Suprapubic skin (tissue), 4 donors: ENCODE results near the gene KIF4A. TPM values are rescaled to one million over a fixed set of nuclear protein-coding genes. Genes with fewer than 3 reads are reported as not detected.
"Not testable (repeated sequence)": the region's sequence is repeated elsewhere in the genome, so short reads cannot be mapped to it uniquely, and the experiment has no call there.

Experiments used
- DNase-seq, 2 donors: peaks; one replicate each; pipeline ENCODE4 v3.0.0-alpha.2; 2019; ENCODE audit warnings: low spot score in 2 of 2
- H3K27ac ChIP-seq: fragments of 200-600 bp; sonication (generic); one replicate; pipeline ENCODE4 v1.5.1; 2019
- H3K27me3 ChIP-seq: fragments of 200-600 bp; sonication (generic); one replicate; pipeline ENCODE4 v1.5.1; 2019
- H3K36me3 ChIP-seq: fragments of 200-600 bp; sonication (generic); one replicate; pipeline ENCODE4 v1.5.1; 2019
- H3K4me1 ChIP-seq: fragments of 200-600 bp; sonication (generic); one replicate; pipeline ENCODE4 v1.5.1; 2019
- H3K4me3 ChIP-seq: fragments of 200-600 bp; sonication (generic); one replicate; pipeline ENCODE4 v1.5.1; 2019; ENCODE audit warnings: mild to moderate bottlenecking
- H3K9me3 ChIP-seq: fragments of 200-600 bp; sonication (generic); one replicate; pipeline ENCODE4 v1.5.1; 2019
- EP300 ChIP-seq: sonication (generic); formaldehyde crosslinking; IDR thresholded peaks from one replicate; pipeline ENCODE4 v1.6.1; 2017; ENCODE audit warnings: antibody characterized with exemption
- POLR2A ChIP-seq, 2 donors: fragments of 450-650 bp; IDR thresholded peaks; one replicate each; pipeline ENCODE4 v1.6.1; 2017; ENCODE audit warnings: antibody characterized with exemption in 2 of 2, mild to moderate bottlenecking in 2 of 2, moderate library complexity in 2 of 2
- POLR2AphosphoS5 ChIP-seq, 3 donors: sonication (generic); formaldehyde crosslinking; IDR thresholded peaks; one replicate each; pipeline ENCODE4 v1.6.1; 2017; ENCODE audit warnings: antibody characterized with exemption in 3 of 3
- WGBS: methylation state at CpG from one replicate; pipeline ENCODE4 v1.1.5; 2018; 5-methylcytosine and 5-hydroxymethylcytosine counted together
- total RNA-seq, 4 donors: library from RNA; depleted of rRNA; stranded (reverse); fragments of >200 nt; gene quantifications; one replicate each; pipeline ENCODE4 v1.1.0, GENCODE V29; 2016
- TF ChIP-seq, protein P1 (sequence below), 2 donors: fragments of 200-600 bp in 1 of 2; fragments of 450-650 bp in 1 of 2; sonication (generic) in 1 of 2; IDR thresholded peaks; one replicate each; pipeline ENCODE4 v1.5.1; 2016 to 2019; ENCODE audit warnings: antibody characterized with exemption in 2 of 2, mild to moderate bottlenecking in 1 of 2, moderate library complexity in 1 of 2

KIF4A gene
- total RNA-seq, 4 donors from 2014 or later = 1.4 to 2.3 (median 1.9) TPM

DNA sequence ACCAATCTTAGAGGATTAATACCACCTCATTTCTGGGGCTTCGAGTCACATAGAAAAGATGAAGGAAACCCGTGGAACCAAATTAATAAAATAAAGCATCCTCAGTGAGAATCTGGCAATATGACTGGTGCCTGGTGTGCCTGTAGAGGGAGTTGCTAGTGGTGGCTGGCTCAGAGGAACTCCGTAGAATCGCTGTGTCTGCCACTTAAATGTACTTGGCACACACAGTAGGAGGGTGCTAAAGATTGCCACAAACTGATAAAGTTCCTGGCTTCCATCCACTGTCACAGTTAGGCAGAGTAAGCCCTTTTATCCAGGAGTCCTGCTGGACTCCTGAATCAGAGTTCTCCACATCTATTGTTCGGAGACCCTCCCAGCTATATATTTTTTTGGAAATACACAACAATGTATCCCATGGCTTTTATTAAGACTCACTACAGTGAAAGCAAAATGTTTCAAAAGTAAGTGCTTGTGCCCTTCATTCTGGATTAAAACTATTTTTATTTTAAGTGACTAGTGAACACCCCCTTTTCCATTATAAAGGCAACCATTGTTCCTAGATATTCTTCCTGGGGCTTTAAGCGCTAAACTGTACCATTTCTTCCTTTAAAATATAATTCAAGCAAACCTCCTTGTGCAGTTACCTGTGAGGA lies 56.6 kb downstream of the KIF4A start:
- no peaks in the 10 kb centered on the region for H3K9me3 ChIP-seq
- 73% methylated on average over 6 of the region's 6 CpGs for WGBS
- no peaks in the 10 kb centered on the region for H3K36me3 ChIP-seq
- no peak for TF ChIP-seq POLR2AphosphoS5 (IDR thresholded peaks at IDR 0.05)
- TF ChIP-seq, protein P1, sequence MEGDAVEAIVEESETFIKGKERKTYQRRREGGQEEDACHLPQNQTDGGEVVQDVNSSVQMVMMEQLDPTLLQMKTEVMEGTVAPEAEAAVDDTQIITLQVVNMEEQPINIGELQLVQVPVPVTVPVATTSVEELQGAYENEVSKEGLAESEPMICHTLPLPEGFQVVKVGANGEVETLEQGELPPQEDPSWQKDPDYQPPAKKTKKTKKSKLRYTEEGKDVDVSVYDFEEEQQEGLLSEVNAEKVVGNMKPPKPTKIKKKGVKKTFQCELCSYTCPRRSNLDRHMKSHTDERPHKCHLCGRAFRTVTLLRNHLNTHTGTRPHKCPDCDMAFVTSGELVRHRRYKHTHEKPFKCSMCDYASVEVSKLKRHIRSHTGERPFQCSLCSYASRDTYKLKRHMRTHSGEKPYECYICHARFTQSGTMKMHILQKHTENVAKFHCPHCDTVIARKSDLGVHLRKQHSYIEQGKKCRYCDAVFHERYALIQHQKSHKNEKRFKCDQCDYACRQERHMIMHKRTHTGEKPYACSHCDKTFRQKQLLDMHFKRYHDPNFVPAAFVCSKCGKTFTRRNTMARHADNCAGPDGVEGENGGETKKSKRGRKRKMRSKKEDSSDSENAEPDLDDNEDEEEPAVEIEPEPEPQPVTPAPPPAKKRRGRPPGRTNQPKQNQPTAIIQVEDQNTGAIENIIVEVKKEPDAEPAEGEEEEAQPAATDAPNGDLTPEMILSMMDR (IDR thresholded peaks at IDR 0.05) = no peak
- TF ChIP-seq EP300 = no peak
- TF ChIP-seq POLR2A (IDR thresholded peaks at IDR 0.05) = no peak
- H3K27ac ChIP-seq = no peak overlapping the region
- H3K27me3 ChIP-seq = no peaks in the 10 kb centered on the region
- no peak for DNase-seq
- no peaks in the 10 kb centered on the region for H3K4me1 ChIP-seq
- no peak overlapping the region for H3K4me3 ChIP-seq

DNA sequence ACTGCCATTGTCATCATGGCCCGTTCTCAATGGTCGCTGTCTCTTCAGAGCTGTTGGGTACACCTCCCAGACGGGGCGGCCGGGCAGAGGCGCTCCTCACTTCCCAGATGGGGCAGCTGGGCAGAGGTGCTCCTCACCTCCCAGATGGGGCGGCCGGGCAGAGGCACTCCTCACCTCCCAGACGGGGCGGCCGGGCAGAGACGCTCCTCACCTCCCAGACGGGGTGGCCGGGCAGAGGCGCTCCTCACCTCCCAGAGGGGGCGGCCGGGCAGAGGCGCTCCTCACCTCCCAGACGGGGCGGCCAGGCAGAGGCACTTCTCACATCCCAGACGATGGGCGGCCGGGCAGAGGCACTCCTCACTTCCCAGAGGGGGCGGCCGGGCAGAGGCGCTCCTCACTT lies 58.9 kb downstream of the KIF4A start:
- not testable (repeated sequence) for H3K4me3 ChIP-seq, H3K27me3 ChIP-seq, H3K9me3 ChIP-seq, H3K27ac ChIP-seq, DNase-seq, H3K4me1 ChIP-seq, H3K36me3 ChIP-seq
- WGBS = 90% methylated on average over 13 of the region's 26 CpGs

DNA sequence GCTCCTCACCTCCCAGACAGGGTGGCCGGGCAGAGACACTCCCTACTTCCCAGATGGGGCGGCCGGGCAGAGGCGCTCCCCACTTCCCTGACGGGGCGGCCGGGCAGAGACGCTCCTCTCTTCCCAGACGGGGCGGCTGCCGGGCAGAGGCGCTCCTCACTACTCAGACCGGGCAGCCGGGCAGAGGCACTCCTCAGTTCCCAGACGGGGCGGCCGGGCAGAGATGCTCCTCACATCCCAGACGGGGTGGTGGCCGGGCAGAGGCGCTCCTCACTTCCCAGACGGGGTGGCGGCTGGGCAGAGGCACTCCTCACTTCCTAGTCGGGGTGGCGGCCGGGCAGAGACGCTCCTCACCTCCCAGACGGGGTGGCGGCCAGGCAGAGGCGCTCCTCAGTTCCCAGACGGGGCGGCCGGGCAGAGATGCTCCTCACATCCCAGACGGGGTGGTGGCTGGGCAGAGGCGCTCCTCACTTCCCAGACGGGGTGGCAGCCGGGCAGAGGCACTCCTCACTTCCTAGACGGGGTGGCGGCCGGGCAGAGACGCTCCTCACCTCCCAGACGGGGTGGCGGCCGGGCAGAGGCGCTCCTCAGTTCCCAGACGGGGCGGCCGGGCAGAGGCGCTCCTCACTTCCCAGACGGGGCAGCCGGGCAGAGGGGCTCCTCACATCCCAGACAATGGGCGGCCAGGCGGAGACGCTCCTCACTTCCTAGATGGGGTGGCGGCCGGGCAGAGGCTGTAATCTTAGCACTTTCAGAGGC lies 59.6 kb downstream of the KIF4A start:
- H3K4me3 ChIP-seq, H3K27me3 ChIP-seq, H3K4me1 ChIP-seq, H3K9me3 ChIP-seq, H3K36me3 ChIP-seq, DNase-seq, H3K27ac ChIP-seq: not testable (repeated sequence)
- 93% methylated on average over 12 of the region's 55 CpGs for WGBS

DNA sequence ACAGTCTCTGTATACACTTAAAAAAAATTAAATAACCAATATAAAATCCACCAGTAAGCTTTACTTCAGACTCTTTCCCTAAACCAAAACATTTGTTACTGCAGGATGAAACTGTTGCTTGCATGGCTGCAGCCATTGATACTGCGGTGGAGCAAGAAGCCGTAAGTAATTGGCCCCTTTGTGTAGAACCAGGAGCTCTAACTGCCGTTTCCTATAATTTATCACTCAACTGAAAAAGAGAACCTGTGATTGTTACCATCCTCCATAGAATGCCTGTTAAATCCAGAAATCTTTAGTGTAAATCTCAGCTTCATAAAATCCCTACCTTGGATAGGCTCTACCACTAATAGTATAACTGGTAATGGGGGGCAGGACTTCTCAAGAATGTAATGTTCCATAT lies 62.6 kb downstream of the KIF4A start:
- no peaks in the 10 kb centered on the region for H3K4me1 ChIP-seq
- TF ChIP-seq POLR2AphosphoS5 (IDR thresholded peaks at IDR 0.05) (no peak), EP300 (no peak), POLR2A (IDR thresholded peaks at IDR 0.05) (no peak)
- TF ChIP-seq, protein P1 (IDR thresholded peaks at IDR 0.05) = no peak
- no peak overlapping the region for H3K4me3 ChIP-seq
- 90% methylated on average over 3 of the region's 3 CpGs for WGBS
- H3K27ac ChIP-seq = no peak overlapping the region
- no peaks in the 10 kb centered on the region for H3K9me3 ChIP-seq
- no peak for DNase-seq
- no peaks in the 10 kb centered on the region for H3K36me3 ChIP-seq
- no peaks in the 10 kb centered on the region for H3K27me3 ChIP-seq

DNA sequence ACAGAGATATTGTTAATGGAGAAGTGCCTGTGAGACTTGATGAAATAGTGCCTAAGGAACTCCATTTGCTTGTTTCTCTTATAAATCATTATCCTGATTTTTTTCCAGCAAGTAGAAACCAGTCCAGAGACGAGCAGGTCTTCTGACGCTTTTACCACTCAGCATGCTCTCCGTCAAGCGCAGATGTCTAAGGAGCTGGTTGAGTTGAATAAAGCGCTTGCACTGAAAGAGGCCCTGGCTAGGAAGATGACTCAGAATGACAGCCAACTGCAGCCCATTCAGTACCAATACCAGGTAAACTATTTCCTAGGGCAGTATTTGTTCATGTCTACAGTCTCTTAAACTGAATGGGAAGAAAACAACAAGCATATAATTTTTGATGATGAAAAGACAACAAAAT lies 63.6 kb downstream of the KIF4A start:
- no peaks in the 10 kb centered on the region for H3K4me1 ChIP-seq
- TF ChIP-seq, protein P1 (IDR thresholded peaks at IDR 0.05) = no peak
- TF ChIP-seq POLR2A (IDR thresholded peaks at IDR 0.05) (no peak), POLR2AphosphoS5 (IDR thresholded peaks at IDR 0.05) (no peak)
- no peaks in the 10 kb centered on the region for H3K27me3 ChIP-seq
- no peaks in the 10 kb centered on the region for H3K9me3 ChIP-seq
- H3K27ac ChIP-seq = no peak overlapping the region
- H3K4me3 ChIP-seq = no peak overlapping the region
- no peaks in the 10 kb centered on the region for H3K36me3 ChIP-seq
- 67% methylated on average over 5 of the region's 5 CpGs for WGBS
- DNase-seq = no peak

DNA sequence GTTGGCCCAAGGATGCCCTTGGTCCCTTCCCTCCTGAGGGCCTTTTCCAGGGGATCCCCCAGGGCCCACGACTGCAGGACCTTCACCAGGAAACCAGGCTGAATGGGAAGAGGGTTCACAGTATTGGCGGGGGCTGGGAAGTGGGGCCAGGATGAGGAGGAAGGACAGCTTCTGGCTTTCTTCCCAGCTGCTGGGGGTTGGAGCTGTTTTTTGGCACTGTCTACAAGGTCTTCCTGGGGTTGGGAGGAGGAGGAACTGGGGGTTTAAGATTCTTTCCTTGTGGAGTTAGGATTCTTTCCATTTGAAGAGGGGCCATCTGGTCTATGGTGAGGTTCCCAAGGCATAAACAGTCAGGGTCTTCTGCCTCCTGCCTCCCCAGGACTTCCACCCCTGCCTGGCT lies 64.8 kb downstream of the KIF4A start:
- 70% methylated on average over 2 of the region's 2 CpGs for WGBS
- H3K36me3 ChIP-seq = no peaks in the 10 kb centered on the region
- H3K27ac ChIP-seq = no peak overlapping the region
- DNase-seq = no peak
- H3K4me1 ChIP-seq = no peaks in the 10 kb centered on the region
- no peak for TF ChIP-seq POLR2A (IDR thresholded peaks at IDR 0.05)
- no peak overlapping the region for H3K4me3 ChIP-seq
- H3K9me3 ChIP-seq = no peaks in the 10 kb centered on the region
- H3K27me3 ChIP-seq = no peaks in the 10 kb centered on the region

DNA sequence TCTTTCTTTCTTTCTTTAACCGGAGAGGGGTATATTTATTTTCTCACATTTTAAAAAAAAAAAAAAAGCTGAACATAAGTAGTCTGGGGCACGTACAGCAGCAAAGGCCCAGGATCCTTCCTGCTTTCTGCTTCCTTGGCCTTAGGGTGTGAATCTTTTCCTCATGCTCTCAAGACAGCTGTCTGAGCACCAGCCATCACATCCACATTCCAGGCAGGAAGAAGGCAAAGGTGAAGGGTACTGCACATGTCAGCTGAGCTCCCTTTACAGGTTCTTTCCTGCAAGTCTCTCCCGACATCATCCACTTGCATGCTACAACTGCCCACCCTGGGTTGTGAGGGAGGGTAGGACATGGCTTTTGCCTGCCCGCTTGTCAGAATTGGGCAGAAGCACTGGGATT lies 69.6 kb downstream of the KIF4A start:
- no peaks in the 10 kb centered on the region for H3K4me1 ChIP-seq
- WGBS = 89% methylated on average over 4 of the region's 4 CpGs
- no peaks in the 10 kb centered on the region for H3K9me3 ChIP-seq
- no peak for TF ChIP-seq EP300
- no peak for TF ChIP-seq POLR2AphosphoS5 (IDR thresholded peaks at IDR 0.05)
- TF ChIP-seq, protein P1 (IDR thresholded peaks at IDR 0.05) = no peak
- no peak for TF ChIP-seq POLR2A (IDR thresholded peaks at IDR 0.05)
- no peak overlapping the region for H3K4me3 ChIP-seq
- H3K27ac ChIP-seq = no peak overlapping the region
- DNase-seq = no peak
- H3K36me3 ChIP-seq = no peaks in the 10 kb centered on the region
- H3K27me3 ChIP-seq = no peaks in the 10 kb centered on the region
